DMS114 treated with DMSO at 0.1 percent for 48 hours (cell line): Measurements from ENCODE around the gene SLC26A6.

Experiments used
- DNase-seq: peaks from one replicate; lab custom pipeline; 2025; ENCODE audit not compliant: unreplicated experiment; lab: John Stamatoyannopoulos, UW

SLC26A6 gene, protein sequence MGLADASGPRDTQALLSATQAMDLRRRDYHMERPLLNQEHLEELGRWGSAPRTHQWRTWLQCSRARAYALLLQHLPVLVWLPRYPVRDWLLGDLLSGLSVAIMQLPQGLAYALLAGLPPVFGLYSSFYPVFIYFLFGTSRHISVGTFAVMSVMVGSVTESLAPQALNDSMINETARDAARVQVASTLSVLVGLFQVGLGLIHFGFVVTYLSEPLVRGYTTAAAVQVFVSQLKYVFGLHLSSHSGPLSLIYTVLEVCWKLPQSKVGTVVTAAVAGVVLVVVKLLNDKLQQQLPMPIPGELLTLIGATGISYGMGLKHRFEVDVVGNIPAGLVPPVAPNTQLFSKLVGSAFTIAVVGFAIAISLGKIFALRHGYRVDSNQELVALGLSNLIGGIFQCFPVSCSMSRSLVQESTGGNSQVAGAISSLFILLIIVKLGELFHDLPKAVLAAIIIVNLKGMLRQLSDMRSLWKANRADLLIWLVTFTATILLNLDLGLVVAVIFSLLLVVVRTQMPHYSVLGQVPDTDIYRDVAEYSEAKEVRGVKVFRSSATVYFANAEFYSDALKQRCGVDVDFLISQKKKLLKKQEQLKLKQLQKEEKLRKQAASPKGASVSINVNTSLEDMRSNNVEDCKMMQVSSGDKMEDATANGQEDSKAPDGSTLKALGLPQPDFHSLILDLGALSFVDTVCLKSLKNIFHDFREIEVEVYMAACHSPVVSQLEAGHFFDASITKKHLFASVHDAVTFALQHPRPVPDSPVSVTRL

DNA sequence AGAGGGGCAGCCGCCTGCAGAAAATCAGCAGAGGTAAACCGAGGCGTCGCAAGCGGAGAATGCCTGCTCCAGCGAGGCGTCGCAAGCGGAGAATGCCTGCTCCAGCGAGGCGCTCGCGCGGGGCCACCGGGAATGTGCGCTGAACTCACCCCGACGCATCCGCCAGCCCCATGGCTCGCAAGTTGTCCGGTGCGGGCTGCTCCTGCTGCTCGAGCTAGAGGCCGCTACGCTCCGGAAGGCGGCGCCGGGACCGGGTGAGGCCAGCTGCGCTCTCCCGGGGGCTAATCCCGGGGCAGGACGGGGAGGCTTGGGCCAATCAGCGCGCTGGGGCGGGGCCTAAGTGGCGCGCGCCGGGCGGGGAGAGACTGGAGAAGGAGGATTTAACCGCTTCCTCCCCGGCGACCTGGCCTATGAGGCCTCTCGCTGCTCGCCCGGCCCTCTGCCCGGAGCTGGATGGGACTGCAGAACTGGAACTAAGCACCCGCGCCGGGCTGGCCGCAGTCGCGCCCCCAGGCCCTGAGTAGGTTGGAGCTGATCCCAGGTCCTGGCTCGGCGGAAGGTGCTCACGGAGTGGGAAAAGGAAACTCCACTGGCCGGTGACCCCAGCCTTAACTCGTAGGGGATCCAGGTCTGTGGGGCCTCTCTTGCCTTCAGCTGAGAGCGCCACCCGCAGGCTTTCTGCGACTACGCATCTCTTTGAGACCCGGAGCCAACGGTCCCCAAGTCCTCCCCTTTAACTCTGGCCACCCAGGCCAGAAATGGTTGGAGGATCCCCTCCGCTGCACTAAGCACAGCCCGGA lies at the start of gene SLC26A6:
Gene SLC26A6 (minus strand): TSS at position 240 of the 800 bp plus-strand sequence. CDS start 68 bp downstream, at position 172.
- peak; percentile 85 for DNase-seq

DNA sequence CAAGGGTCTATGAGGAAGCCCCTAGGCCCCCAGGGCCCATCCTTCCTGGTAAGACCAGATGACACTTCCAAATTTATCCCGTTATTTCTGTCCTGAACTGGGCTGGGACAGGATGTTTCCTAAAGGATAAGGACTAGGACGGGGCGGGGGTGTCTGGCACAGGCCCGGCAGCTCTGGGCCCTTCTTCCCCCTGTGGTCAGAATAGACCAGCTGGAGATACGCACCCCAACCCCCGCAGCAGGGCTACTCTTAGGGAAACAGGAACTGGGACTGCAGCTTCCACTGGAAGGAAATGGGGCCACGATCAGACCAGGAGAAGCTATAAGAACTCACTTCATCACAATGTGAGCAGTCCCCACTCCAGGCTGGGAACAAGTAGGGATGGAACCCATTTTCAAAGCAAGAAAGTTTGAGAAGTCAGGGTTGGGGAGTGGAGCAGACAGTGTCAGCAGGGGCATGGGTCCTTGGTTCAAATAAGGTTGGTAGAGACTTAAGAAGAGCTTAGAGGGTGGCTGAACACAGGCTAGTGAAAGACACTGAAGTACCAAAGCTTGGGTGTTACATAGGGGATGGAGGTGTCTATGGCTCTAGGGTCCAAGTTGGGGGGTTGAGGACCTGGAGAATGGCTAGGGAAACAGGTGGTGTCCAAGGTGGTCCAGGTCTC lies 49.4 kb upstream of the SLC26A6 start:
- no peak for DNase-seq

DNA sequence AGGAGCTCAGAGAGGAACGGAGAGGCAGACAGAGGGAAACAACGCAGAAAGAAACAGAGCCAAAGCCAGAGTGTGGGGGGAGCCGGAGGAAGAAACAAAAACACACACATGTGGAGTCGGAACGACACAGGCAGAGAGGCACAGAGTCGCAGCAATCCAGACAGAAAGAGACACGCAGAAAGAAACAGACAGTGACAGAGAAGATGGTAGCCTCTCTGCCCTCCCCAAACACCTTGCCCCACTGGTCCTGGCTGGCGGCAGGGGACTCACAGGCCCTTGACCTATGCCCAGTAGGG lies 48.7 kb upstream of the SLC26A6 start:
- no peak for DNase-seq

DNA sequence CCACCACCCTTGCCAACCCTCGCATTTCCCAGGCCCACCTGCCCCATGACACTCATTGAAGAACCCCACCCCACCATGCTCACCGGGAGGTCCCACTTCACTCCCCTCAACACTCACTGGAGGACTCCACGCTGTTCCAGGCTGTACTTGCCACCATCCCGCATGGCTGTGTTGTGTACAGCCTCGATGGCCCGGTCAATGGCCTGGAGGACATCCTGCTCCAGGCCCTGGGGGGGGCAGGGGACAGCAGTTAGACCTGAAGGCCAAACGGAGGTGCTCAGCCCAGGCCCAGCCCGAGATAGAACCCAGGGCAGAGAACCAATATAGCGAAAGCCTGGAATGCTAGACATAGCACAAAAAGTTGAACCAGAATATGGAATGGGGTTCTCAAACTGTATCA lies 47.5 kb upstream of the SLC26A6 start:
- no peak for DNase-seq

DNA sequence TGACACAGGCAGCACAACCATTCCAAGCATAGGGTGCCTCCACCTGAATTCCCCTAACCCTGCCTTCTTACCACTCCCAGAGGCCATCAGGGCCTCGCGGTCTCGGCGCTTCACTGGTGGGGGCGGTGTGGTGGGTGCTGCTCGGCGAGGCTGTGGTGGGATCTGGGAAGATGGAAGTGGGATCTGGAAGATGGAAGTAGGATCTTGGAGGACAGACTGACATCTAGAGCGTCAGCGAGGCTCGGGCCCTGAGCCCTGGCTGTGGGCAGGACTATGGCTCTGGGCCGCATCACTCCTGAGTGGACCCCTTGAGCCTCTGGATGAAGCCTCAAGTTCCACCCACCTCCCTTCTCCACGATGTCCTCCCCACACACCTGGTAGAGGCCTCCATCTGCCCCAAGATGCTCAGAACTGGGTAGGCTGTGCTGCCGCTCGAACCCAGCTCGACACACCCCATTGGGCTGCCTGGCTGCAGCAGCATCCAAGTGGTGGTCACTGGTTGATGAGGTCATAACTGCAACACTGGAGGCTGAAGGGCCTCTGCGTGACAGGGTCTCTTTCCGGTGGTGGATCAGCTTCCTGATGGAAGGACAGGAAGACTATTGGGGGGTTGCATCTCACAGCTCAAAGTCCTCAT lies 46.8 kb upstream of the SLC26A6 start:
- no peak for DNase-seq

DNA sequence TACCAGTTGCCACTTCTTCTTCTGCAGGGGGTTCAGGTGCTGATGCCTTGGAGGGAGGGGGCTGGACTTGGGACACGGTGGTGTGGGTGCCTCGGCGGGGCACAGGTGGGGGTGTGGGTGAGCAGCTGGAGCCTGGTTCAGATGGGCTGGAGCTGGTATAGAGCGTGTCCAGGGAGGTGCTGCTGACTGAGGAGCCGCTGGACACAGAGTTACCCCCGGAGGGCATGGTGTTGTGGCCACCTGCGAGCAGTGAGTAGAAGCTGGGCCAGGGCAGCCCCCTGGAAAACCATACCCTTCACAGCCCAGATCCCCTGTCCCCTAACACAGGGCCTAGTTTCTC lies 46.2 kb upstream of the SLC26A6 start:
- no peak for DNase-seq

DNA sequence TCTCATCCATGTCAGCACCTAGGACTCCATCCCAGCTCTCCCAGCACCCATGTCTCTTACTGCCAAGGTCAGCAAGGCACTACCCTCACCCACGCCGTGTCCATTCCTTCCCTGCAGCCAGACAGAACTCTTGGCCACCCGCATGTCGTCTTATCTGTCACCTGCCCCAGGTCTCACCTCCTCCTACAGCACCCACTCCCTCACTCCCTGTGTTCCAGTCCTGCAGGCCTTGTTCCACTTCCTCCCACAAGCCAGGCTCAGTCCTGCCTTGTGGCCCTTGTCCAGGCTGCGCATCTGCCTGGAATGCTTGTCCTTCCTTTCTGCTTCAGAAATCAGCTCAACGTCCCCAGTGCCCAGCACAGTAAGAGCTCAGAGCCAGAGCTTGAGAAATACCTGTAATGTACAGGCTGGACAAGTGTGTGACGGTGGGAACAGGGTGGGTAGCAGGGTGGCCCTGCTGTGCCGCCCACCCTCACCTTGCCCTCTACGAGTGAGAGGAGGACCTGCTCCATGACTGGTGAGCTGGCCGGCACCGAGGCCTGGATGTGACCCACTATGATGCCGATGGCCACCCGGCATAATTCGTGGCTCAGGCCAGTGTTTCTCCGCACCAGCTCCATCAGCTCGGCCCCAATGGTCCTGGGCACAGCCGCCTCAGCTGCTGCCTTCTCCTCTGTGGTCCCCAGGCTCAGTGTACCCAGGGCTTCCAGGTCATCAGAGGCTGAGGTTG lies 45.7 kb upstream of the SLC26A6 start:
- no peak for DNase-seq

DNA sequence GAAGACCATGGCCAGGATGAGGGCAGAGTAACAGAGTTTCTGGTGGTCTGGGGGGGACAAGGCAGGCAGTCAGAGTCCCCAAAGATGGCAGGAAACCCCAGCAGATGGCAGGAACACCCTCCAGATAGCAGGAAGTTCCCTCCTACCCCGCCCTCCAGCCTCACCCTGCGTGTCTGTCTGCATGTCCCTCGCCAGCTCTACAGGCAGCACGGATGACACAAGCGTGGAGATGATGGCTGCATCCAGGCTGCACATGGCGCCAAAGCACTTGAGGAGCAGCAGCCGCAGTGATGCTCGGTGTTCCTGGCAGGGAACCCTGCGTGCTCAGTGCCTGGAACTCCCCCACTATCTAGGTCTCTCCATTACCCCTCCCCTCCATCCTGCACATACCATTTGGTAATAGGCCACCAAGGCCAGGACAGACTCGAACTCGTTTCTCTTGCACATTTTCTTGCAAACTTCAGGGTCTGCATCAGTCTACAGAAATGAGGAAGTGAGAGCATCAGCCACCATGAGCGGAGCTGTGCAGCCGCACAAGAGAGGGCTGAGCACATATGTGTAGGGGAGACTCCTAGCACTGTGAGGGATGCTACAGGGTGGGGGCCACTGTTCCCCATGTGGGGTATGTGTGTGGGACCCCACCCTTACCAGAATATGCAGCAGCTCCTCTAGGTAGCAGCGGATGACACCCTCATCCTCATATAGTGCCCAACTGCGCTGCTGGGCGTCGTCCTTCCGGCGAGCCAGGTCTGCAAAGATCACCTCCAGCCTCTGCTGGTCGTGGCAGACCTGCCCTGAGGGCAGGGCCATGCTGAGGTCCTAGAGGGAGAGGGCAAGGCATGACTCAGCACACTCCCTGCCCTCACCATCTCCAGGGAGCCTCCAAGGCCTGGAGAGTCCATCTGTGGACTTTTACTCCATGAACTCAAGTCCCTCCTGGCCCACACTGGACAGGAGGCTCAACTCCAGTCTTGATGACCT lies 44.4 kb upstream of the SLC26A6 start:
- DNase-seq = no peak

DNA sequence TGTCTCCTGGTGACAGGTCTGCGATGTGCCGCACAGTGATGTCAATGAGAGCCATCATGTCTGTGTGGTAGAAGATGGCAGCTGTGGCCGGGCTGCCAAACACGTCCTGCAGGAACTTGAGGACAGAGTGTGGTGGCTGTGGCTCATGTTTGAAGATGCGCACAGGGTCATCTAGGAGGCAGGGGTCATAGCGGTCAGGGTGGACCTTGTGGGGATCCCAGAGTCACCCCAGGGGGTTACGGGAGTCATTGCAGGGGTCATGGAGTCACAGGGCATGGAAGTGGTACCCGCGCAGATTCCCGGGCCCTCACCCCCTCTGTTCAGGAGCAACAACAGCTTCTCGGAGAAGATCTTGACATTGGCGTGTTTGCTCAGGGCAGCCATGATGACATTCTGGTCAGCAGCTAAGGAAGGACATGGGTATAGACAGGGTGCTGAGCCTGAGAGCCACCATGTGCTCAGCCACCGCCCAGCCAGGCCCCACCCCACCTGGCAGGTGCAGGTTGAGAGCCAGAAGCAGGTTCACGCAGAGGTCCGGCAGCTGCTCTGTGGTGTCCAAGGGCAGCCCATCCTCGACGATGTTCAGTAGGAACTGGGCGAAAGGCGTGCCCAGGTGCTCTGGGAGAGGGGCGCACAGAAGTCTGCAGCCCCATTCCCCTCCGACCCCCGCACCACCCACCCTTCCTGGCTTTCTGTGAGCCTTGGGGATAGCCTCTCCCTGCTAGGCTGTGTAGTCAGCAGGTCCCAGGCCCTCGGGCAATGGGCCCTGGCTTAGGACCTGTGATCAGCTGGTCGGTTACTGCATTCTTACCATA lies 43.5 kb upstream of the SLC26A6 start:
- DNase-seq = no peak

DNA sequence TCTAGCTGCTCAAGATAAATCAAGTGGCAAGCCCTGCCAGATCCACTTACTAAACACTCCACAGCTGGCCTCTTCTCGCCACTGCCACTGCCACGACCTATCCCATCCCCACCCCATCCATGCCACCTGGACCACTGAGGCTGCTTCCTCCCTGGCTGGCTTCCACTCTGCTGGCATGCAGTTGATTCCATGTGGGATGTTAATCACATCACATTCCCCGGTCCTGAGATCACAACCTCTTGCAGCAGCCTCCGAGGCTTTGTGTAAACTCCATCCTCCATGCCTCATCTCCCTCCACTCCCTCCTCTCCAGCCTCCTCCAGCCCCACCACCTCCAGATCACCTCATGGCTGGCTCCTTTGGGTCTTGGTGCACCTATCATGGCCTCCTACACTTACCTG lies 42.8 kb upstream of the SLC26A6 start:
- no peak for DNase-seq

DNA sequence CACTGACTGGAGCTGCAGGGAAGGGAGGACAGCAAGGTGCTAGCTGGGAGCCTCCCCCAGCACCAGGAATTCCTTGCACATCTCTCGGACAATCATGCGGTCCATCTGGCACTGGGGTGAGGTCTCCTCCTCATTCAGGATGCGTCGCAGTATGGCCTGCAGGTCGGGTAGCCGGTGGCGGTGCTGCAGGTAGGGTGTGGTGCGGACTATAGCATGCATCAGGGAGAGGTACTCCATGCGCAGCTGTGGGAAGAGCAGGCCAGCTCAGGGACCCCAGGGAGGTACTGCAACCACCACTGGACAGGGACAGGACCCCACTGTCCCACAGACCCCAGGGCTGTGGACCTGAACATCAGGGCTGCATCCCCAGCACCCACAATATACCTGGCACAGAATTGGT lies 39.2 kb upstream of the SLC26A6 start:
- DNase-seq = no peak

DNA sequence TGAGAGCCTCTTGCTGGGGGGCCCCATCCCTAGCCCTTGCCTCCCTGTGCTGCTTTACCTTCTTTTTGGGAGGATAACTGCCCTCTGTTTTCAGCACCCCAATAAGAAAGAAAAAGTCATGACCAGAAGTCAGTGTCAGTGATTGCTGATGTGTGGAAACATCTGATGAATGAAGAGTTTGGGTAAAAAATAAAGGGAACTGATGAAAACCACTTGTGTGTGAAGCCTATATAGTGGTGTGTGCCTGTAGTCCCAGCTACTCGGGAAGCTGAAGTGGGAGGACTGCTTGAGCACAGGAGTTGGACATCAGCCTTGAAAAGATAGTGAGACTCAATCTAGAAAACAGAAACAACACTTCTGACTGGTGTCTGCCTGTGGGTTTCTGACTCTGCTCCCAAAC lies 37.3 kb upstream of the SLC26A6 start:
- no peak for DNase-seq

DNA sequence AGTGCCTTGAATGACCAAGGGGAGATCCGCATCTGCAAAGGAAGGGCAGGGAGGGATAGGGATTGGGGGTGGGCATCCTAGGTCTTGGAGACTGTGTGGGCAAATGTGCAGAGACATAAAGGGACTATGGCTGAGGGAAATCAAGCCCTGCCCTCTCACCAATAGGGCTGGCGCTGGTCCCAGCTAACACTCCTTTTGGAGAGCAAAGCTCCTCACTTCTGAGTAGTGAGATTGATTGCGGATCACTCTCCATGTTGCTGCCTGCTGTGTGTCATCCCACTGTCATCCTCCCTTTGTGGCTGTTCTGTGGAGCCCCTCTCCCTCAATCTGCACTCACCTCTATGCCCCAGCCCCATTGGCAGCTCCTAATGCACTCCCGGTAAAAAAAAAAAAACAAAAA lies 29.7 kb upstream of the SLC26A6 start:
- DNase-seq = no peak

DNA sequence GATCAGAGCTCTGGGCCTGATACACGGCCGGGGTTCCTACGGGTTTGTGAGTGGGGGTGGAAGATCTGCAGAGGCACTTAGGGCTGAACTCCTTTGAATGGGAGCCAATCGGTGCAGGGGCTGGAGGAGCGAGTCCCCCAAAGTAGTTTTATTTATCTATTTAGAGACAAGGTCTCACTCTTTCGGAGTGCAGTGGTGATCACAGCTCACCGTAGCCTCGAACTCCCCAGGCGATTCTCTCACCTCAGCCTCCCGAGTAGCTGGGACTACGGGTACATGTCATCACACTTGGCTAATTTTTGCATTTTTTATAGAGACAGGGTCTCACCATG lies 29.0 kb upstream of the SLC26A6 start:
- DNase-seq = no peak

DNA sequence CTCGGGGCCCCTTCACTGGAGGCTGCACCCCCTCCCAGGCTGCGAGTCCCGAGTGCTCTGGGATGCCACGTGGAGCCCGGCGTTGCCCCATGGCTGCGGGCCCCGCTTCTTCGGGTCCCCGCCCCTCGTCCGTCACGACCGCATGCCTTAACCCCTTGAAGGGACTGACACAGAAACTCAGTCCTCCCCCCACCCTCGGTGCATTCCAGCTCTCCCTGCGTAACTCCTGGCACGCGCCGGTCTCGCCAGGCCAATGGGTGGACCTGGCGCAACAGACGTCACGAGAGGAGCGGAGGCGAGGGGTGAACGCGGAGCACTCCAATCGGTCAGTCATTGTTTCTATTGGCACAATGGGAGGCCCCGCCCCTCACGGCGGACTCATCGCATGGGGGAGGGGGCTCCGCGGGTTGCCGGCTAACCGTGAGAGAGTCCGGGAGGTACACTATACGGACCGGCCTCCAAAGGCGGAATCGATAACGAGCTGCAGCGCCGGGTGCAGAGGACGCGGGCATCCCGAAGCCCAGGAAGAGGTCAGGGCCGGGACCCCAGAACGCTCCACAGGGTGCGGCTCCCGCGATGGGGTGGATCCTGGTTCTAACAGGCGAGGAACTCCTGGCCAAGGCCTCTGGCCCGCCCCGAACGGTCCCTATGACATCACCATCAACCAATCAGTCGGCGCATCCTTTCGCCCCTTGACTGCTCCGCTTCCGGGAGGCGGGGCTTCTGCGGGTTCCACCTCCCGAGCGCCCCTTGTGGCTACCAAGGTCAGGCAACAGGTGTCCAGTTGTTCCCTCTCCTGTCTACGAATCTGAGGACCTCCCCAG lies 28.4 kb upstream of the SLC26A6 start:
- DNase-seq = peak; percentile 45

DNA sequence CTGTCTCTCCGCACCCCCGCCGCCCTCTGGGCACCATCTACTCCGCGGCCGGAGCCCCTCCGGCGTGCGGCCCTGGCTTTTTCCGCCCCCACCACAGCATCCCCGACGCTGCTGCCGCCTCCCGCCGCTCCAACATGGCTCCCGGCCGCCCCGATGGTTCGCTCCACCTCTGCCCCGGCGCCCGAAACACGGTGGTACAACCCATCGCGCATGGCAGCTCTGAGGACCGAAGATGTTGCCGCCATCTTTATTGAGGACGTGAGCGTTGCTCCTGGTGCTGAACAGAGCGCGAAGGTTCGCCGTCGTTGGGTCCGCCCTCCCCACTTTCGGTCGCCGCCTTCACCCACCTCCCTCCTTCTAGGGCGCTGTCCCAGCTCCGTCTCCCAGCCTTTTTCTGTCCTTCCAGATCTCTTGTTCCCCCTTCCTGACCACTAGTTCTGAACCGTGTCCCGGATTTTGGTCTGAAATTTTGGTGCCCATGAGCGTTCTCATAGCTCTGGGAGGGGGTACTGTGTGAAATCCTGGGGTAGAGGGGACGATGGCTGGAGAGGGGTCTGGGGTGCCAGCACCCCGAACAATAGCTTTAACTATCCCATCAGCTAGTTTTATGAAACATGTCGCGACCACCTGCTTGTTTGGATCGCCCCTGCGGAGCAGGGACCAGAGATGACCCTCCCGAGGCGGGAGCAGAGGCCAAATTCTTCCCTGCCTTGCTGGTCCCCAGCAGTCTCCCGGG lies 27.7 kb upstream of the SLC26A6 start, which contains the start of gene CELSR3:
Gene CELSR3 (minus strand): TSS at position 134 of the 736 bp plus-strand sequence. CDS start 252 bp downstream, outside the sequence.
- peak; percentile 72 for DNase-seq
